ENCODE data around the gene DENND1B.

DENND1B gene

GRCh38 chr1:197619008-197619640 lies 156.2 kb downstream of the DENND1B start:
- peak; percentile 28; the same call in 1 of the 2 replicates for TF ChIP-seq CTCF (conservative IDR thresholded peaks at IDR 0.05; ENCODE audit: low read depth, low read length)
- H3K4me1 ChIP-seq (ENCODE audit: low read depth, poor library complexity, severe bottlenecking) = peaks cover 4% of the 10 kb centered on the region
- no peak overlapping the region for H3K27ac ChIP-seq

GRCh38 chr1:197618061-197618460 lies 157.2 kb downstream of the DENND1B start:
- Histone ChIP-seq H3K4me3 (IDR thresholded peaks at IDR 0.05; ENCODE audit: insufficient read depth, low read depth, low read length) (no peak overlapping the region), H4K20me1 (ENCODE audit: insufficient read depth) (no peaks in the 10 kb centered on the region), H3K27ac (no peak overlapping the region), H3K4me1 (ENCODE audit: low read depth, poor library complexity, severe bottlenecking) (peaks cover 4% of the 10 kb centered on the region), H3K4me2 (no peak overlapping the region), H3K9ac (no peak overlapping the region), H2AFZ (ENCODE audit: low read depth) (no peak overlapping the region), H3K36me3 (ENCODE audit: insufficient read depth) (no peaks in the 10 kb centered on the region), H3K27me3 (ENCODE audit: insufficient read depth, low read depth) (no peaks in the 10 kb centered on the region), H3K79me2 (ENCODE audit: insufficient read depth, low read depth) (no peaks in the 10 kb centered on the region)
- TF ChIP-seq CTCF (conservative IDR thresholded peaks at IDR 0.05; ENCODE audit: low read depth, low read length) = no peak

More at GRCh38 chr1:197619008-197619640, 156.2 kb downstream of the DENND1B start:
- Histone ChIP-seq H3K9ac (no peak overlapping the region), H3K4me3 (IDR thresholded peaks at IDR 0.05; ENCODE audit: insufficient read depth, low read depth, low read length) (no peak overlapping the region), H3K4me2 (no peak overlapping the region), H2AFZ (ENCODE audit: low read depth) (no peak overlapping the region), H3K27me3 (ENCODE audit: insufficient read depth, low read depth) (no peaks in the 10 kb centered on the region), H3K36me3 (ENCODE audit: insufficient read depth) (no peaks in the 10 kb centered on the region), H3K79me2 (ENCODE audit: insufficient read depth, low read depth) (no peaks in the 10 kb centered on the region), H4K20me1 (ENCODE audit: insufficient read depth) (no peaks in the 10 kb centered on the region)

DNA sequence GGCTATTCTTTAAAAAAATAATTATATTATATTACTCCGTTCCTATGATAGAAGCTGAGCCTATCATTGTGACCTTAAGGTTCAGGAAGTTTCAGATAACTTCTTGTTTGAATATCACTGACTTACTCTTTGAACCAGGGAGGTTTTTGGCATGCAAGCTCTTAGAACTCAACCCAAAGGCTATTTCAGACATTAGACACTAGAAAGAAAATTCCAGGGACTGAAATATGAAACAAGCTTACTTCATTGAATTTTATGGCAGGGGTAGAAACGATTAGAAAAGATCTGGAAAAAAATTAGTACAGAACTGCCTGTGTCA lies 159.6 kb downstream of the DENND1B start:
- Histone ChIP-seq H3K27ac (no peak overlapping the region), H3K9ac (no peak overlapping the region), H2AFZ (ENCODE audit: low read depth) (no peak overlapping the region), H4K20me1 (ENCODE audit: insufficient read depth) (no peaks in the 10 kb centered on the region), H3K36me3 (ENCODE audit: insufficient read depth) (no peaks in the 10 kb centered on the region; the same call in 1 of the 2 replicates), H3K4me2 (no peak overlapping the region), H3K79me2 (ENCODE audit: insufficient read depth, low read depth) (no peaks in the 10 kb centered on the region), H3K27me3 (ENCODE audit: insufficient read depth, low read depth) (no peaks in the 10 kb centered on the region), H3K4me1 (ENCODE audit: low read depth, poor library complexity, severe bottlenecking) (peaks cover 4% of the 10 kb centered on the region), H3K4me3 (IDR thresholded peaks at IDR 0.05; ENCODE audit: insufficient read depth, low read depth, low read length) (no peak overlapping the region)
- TF ChIP-seq CTCF (conservative IDR thresholded peaks at IDR 0.05; ENCODE audit: low read depth, low read length) = no peak

DNA sequence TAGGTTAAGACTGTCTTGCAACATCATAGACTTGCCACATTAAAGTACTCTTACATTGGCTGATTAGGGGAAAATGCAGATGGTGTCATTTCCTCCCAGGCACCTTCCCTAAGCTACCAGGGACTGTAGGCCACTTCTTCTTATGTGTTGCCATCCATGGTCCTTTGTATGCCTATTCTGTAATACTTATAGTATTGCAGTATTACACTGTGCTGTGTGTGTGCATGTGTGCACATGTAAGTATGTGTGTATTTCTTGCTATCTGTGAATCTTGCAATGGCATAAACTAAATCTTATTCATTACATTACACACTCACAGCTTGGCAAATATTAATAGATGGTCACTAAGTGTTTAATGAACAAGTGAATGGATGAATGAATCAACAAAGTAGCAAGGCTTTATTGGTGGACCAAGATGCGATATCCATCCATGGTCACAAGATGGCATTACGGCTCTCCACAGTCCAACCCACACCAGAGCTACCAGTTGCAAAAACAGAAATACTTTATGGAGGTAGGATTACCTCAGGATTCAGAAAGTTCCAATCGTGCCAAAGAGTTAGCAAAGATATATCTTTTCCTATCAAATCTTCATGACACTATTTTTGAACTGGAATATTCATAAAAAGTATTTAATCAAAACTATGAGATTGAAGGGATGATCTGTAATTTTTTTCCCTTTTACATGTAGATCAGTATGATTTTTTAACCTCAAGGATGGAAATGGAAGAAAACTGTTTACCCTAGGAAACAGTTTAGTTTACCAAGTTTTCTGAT lies 160.2 kb downstream of the DENND1B start:
- TF ChIP-seq CTCF (conservative IDR thresholded peaks at IDR 0.05; ENCODE audit: low read depth, low read length) = peak; percentile 77
- no peaks in the 10 kb centered on the region for H4K20me1 ChIP-seq (ENCODE audit: insufficient read depth)
- no peak overlapping the region for H3K4me3 ChIP-seq (IDR thresholded peaks at IDR 0.05; ENCODE audit: insufficient read depth, low read depth, low read length)
- H3K9ac ChIP-seq = no peak overlapping the region
- no peak overlapping the region for H3K4me2 ChIP-seq
- H2AFZ ChIP-seq (ENCODE audit: low read depth) = no peak overlapping the region
- H3K36me3 ChIP-seq (ENCODE audit: insufficient read depth) = no peaks in the 10 kb centered on the region; the same call in 1 of the 2 replicates
- H3K27me3 ChIP-seq (ENCODE audit: insufficient read depth, low read depth) = no peaks in the 10 kb centered on the region
- no peak overlapping the region for H3K27ac ChIP-seq
- peaks cover 4% of the 10 kb centered on the region for H3K4me1 ChIP-seq (ENCODE audit: low read depth, poor library complexity, severe bottlenecking)
- no peaks in the 10 kb centered on the region for H3K79me2 ChIP-seq (ENCODE audit: insufficient read depth, low read depth)
